ENCODE data around the gene ZNF394.
"Not testable (repeated sequence)": the region's sequence is repeated elsewhere in the genome, so short reads cannot be mapped to it uniquely, and the experiment has no call there.

Gene ZNF394

DNA sequence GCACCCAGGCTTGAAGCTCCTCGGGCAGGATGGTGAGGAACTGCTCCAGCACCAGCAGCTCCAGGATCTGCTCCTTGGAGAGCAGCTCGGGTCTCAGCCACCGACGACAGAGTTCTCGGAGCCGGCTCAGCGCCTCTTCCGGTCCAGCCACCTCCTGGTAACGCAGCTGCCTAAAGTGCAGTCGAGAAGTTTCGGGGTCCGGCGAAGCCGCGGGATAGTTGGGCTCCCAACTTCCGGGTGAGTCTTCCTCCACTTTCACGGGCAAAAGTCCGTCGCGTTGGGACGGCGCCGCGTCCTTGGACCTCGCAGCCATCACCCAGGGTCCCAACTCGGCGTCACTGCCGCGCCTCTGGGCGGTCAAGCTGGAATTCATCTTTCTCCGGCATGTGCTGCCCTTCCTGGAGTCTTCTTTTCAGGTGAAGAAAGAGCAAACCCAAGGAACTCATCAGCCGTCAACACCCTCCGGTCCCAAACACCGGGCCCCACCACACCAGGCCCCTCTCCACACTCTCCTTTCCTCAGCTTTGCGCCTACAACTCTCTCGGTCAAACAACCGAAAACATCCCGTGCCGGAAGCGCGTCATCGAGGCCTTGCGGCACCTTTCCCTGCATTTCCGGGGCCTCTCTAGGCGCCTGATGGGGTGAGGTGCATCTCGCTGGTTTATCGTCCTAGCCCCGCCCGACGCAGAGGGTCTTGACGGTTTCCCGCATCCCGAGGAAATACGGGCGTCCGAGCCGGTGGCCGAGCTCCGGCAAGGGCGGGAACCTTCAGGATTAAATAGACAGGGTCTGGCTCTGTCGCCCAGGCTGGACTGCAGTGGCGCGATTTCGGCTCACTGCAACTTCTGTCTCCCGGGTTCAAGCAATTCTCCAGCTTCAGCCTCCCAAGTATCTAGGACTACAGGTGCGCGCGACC lies at the start of gene ZNF394:
ZNF394 (minus strand) TSS at position 561 of the 916 bp plus-strand sequence; CDS start at position 373, 188 bp downstream.
- in situ Hi-C loops (cut with MboI; ENCODE audit: low sequenced_read_pairs), result no loop called here

DNA sequence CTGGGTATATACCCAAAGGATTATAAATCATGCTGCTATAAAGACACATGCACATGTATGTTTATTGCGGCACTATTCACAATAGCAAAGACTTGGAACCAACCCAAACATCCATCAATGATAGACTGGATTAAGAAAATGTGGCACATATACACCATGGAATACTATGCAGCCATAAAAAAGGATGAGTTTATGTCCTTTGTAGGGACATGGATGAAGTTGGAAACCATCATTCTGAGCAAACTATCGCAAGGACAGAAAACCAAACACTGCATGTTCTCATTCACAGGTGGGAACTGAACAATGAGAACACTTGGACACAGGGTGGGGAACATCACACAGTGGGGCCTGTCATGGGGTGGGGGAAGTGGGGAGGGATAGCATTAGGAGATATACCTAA lies 49.5 kb upstream of the ZNF394 start:
- in situ Hi-C loops (cut with MboI; ENCODE audit: low sequenced_read_pairs), result not testable (repeated sequence)

DNA sequence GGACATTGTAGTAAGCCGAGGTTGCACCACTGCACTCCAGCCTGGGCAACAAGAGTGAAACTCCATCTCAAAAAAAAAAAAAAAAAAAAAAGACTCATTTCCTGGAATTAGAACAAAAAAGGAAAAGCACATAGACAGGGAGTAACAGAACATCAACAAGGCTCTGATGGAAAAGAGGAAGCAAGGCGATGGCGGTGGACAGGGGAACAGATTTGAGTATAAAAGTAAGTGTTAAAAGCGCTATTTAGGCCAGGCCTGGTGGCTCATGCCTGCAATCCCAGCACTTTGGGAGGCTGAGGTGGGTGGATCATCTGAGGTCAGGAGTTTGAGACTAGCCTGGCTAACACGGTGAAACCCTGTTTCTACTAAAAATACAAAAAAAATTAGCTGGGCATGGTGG lies 45.2 kb upstream of the ZNF394 start:
- in situ Hi-C loops (cut with MboI; ENCODE audit: low sequenced_read_pairs), result not testable (repeated sequence)

DNA sequence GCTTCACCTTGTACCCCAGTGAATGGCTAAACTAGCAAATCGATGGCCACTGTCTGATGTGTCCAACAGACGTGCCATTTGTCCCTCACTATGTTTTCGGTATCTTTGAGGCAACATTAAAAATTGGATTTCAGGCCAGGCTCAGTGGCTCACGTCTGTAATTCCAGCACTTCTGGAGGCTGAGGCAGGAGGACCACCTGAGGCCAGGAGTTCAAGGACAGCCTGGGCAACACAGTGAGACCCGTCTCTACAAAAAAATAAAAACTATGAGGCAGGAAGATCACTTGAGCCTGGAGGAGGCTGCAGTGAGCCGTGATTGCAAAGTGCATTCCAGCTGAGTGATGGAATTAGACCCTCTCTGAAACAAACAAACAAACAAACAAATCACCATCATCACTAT lies 43.8 kb upstream of the ZNF394 start:
- in situ Hi-C loops (cut with MboI; ENCODE audit: low sequenced_read_pairs), result no loop called here

DNA sequence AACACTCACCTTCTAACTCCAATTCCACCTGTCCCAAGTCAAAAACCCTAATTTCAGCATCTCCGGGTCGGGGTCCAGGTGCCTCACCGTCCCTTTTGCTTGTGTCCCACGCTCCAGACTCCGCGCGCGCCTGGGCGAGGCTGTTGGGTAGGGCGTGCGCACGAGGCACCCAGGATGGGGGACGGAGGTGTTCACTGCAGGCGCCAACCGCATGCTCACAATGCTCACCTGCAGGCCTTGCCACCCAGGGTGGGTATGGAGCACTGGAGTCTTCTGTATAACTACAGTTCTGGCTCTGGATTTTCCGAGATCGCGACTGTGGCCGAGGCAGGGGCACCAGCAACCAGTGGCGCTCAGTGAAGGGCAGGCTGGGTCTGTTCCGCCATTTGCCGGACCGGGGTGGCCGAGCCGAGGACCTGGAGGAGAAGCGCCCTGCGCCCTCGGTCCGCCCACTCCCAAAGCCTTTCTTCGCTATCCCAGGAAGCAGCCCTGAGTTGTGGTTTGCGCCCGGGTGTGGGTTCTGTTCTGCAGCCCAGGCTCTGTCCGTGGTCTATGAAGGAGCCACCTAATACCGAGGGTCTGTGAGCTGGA lies 43.1 kb upstream of the ZNF394 start:
- in situ Hi-C loops (cut with MboI; ENCODE audit: low sequenced_read_pairs), result no loop called here

DNA sequence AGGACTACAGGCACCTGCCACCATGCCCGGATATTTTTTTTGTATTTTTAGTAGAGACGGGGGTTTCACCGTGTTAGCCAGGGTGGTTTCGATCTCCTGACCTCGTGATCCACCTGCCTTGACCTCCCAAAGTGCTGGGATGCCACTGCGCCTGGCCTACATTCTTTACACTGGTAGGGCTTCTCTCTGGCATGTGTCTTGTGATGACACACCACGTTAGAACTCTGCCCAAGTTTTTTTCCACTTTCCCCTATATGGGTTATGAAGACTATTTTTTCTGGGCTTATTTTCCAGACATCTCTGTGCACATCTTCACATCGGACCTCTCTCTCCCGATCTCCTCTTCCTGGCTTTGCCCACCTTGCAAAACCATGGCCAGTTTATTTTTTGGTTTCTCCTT lies 41.1 kb upstream of the ZNF394 start:
- in situ Hi-C loops (cut with MboI; ENCODE audit: low sequenced_read_pairs), result no loop called here

DNA sequence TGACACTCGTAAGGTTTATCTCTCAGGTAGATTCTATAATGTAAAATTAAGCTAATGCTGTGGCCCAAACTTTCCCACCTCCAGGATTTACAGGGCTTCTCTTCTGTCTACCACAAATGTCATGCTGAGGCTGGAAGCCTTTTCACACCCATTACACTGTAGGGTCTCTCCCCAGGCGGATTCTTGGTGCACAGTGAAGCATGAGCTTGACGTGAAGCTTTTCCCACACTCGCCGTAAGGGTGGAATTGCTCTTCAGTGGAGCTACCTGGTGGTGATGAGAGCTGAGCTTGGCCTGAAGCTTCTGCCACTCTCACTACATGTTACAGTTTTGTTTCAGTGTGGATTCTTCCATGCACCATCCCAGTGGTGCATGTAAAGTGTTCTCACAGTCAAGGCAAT lies 40.5 kb upstream of the ZNF394 start:
- in situ Hi-C loops (cut with MboI; ENCODE audit: low sequenced_read_pairs), result no loop called here

DNA sequence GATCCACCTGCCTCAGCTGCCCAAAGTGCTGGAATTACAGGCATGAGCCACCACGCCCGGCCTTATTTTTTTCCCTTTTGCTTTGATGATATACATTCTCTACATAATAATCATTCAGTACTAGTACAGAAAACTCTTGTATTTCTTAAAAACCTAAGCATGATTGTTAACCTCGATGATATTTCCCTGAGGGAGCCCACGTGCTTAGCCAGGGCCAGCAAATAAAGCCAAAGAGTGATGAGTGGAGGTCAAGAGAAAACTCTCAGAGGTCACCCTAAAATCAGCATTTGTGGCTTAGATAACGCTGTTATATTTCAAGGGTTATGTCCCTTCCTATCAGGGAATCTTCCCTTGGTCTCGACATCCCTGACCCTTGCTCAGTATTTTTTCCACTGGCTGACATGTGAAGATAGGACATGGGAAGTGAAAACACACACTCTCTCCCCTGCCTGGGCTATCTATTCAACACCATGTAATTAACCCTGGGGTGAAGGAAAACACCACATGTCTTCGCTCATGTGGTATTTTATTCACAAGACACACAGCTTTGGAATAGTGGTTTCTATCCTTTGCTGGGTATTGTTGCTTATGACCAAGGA lies 39.2 kb upstream of the ZNF394 start:
- in situ Hi-C loops (cut with MboI; ENCODE audit: low sequenced_read_pairs), result no loop called here

DNA sequence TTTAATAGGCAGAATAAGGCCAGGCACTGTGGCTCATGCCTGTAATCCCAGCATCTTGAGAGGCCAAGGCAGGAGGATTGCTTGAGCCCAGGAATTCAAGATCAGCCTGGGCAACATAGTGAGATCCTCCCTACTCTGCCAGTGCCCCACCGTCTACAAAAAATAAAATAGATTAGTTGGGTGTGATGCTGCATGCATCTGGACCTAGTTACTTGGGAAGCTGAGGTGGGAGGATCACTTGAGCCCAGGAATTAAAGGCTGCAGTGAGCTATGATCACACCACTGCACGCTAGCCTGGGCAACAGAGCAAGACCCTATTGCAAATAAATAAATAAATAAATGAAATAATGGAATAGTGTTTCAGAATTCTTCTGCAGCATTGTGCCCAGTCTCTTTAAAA lies 35.6 kb upstream of the ZNF394 start:
- in situ Hi-C loops (cut with MboI; ENCODE audit: low sequenced_read_pairs), result no loop called here

DNA sequence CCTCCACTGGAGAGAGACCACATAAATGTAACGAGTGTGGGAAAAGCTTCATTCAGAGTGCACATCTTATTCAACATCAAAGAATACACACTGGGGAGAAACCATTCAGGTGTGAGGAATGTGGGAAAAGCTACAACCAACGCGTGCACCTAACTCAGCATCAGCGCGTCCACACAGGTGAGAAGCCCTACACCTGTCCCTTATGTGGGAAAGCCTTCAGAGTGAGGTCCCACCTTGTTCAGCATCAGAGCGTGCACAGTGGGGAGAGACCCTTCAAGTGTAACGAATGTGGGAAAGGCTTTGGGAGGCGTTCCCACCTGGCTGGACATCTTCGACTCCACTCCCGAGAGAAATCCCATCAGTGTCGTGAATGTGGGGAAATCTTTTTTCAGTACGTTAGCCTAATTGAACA lies 31.3 kb upstream of the ZNF394 start:
- in situ Hi-C loops (cut with MboI; ENCODE audit: low sequenced_read_pairs), result no loop called here

DNA sequence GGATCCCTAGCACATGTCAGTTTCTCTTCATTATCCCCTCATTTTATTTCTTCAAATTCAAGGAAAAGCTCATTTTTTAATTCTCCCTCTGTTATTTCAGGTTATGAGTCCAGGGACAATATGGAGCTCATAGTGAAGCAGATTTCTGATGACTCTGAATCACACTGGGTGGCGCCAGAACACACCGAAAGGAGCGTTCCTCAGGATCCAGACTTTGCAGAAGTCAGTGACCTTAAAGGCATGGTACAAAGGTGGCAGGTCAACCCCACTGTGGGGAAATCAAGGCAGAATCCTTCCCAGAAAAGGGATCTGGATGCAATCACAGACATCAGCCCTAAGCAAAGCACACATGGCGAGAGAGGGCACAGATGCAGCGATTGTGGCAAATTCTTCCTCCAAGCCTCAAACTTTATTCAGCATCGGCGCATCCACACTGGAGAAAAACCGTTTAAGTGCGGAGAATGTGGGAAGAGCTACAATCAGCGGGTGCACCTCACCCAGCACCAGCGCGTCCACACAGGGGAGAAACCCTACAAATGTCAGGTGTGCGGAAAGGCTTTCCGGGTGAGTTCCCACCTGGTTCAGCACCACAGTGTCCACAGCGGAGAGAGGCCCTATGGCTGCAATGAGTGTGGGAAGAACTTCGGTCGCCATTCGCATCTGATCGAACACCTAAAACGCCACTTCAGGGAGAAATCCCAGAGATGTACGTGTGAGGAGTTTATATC lies 25.8 kb upstream of the ZNF394 start:
- in situ Hi-C loops (cut with MboI; ENCODE audit: low sequenced_read_pairs), result no loop called here

DNA sequence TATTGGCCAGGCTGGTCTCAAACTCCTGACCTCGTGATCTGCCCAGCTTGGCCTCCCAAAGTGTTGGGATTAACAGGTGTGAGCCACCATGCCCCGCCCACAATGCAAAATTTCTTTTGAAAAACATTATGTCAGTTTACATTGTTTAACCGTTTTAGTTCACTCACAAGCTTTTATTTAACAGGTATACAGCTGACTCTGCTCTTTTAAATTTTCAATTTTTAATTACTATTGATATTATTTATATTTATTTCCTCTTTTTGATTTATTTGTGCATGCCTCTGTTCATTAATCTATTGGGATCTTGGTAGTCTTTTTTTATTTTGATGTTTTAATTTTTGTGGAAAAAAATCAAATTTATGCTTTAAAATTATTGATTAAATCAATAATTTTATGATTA lies 21.3 kb upstream of the ZNF394 start:
- in situ Hi-C loops (cut with MboI; ENCODE audit: low sequenced_read_pairs), result no loop called here

DNA sequence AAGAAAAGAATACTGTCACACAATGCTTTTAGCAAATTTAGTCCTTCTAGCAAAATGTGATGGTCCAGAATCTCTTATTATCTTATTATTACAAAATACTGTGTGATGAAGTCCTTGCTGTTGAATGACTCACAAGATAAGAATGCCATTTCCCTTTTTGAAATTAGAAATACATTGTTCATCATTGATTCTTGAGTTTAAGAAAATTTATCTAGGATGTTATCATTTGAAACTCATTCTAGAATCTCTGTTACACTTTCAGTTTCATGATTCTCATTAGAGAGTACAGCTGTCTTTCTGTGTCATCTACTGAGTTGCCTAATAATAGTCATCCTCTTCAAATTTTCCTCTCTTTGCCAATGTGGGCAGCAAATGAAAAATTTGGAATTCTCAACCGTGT lies 14.0 kb upstream of the ZNF394 start:
- in situ Hi-C loops (cut with MboI; ENCODE audit: low sequenced_read_pairs), result no loop called here

DNA sequence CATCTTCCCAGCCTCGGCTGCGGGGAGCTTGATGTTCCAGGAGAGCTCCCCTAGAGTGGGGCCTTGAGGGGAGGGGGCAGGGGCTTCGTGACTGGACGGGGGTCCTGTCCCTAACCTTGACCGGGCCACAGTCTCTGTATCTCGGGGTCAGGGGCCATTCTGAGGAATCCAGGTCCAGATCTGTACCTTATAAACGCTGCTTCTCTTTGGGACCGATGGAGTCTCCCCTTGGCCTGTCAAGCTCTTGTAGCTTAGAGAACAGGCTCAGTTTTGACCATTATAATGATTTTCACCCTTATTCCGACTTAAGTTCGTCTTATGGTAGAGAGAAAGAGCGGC lies 5.2 kb upstream of the ZNF394 start:
- in situ Hi-C loops (cut with MboI; ENCODE audit: low sequenced_read_pairs), result no loop called here

DNA sequence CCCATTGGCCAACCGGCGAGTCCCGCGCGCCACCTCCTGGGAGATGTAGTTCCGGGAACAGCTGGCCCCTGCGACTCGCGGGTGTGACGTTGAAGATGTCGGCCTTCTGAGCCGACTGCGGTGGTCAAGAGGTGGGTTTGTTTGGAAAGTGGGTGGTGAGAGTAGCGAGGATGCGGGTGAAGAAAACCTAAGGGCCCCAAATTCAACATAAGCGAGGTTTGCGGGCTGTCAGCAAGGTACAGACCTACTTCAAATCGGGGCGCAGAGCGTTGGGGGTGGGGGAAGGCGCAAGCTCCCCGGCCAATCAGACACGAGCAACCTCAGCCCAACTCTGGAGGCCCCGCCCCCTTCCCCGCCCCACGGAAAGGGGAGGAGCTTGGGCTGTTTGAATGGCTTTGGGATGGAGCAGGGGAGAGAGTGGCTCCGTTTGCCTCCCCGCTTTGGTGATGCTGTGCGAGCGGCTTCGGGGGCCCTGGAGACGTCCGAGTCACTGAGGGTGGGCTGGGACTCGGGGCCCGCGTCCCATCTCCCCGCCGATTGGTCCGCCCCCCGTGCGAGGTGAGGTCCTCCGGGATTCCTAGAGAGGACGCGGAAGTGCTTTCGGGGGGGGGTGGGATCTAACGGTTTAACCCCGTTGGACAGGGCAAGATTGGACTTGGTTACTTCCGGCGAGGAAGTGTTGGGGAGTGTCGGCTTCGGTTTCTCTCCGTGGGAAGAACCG lies 4.7 kb upstream of the ZNF394 start, which contains the start of gene ZKSCAN5:
ZKSCAN5 (plus strand) TSS at position 60 of the 721 bp plus-strand sequence. CDS start 1,383 bp downstream, outside the sequence.
- in situ Hi-C loops (cut with MboI; ENCODE audit: low sequenced_read_pairs), result no loop called here

DNA sequence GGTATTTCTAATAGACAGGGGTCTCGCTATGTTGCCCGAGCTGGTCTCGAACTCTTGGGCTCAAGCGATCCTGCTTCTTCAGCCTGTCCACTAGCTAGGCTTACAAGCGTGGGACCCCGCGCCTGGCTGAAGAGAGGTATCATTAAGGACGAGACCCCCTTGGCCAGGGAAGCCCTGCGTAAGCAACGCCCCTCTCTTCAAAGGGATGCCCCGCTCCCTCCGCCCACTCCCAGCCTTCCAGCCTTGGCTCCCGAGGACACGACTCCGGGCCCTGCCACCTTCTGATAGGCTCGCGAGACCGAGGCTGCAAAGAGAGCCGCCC lies 4.2 kb upstream of the ZNF394 start:
- in situ Hi-C loops (cut with MboI; ENCODE audit: low sequenced_read_pairs), result no loop called here

DNA sequence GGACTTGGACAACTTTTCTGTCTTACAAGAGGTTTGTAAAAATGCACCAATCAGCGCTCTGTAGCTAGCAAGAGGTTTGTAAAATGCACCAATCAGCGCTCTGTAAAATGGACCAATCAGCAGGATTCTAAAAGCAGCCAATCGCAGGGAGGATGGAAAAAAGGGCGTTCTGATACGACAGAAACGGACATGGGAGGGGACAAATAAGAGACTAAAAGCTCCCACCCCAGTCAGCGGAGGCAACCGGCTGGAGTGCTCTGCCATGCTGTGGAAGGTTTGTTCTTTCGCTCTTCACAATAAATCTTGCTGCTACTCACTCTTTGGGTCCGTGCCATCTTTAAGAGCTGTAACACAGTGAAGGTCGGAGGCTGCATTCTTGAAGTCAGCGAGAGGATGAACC lies 1.2 kb upstream of the ZNF394 start:
- in situ Hi-C loops (cut with MboI; ENCODE audit: low sequenced_read_pairs), result not testable (repeated sequence)

DNA sequence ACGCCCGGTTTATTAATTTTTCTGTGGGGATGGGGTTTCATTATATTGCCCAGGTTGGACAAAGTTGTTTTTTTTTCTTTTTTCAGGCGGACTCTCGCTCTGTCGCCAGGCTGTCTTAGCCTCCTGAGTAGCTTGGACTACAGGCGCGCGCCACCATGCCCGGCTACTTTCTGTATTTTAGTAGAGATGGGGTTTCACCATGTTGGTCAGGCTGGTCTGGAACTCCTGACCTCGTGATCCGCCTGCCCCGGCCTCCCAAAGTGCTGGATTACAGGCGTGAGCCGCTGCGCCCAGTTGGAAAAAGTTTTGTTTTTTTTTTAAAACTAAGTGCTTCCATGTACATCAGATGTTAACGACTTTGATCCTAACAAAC lies 542 bp upstream of the ZNF394 start:
- in situ Hi-C loops (cut with MboI; ENCODE audit: low sequenced_read_pairs), result no loop called here

DNA sequence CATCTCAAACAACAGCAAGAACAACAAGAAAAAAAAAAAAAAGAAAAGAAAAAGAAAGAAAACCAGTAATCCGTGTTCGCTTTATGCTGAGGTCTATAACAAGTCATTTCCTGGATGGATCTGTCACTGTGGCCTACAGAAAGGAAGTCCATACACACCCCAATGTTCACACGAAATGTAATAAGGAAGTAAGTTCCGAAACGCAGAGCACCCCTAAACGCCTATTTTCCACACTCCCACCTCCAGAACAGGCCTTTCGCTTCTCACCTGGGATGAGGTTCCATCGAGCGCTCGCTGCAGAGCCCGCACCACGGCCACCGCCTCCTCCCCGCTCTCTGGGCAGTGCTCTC lies 735 bp downstream of the ZNF394 start:
- in situ Hi-C loops (cut with MboI; ENCODE audit: low sequenced_read_pairs), result no loop called here

DNA sequence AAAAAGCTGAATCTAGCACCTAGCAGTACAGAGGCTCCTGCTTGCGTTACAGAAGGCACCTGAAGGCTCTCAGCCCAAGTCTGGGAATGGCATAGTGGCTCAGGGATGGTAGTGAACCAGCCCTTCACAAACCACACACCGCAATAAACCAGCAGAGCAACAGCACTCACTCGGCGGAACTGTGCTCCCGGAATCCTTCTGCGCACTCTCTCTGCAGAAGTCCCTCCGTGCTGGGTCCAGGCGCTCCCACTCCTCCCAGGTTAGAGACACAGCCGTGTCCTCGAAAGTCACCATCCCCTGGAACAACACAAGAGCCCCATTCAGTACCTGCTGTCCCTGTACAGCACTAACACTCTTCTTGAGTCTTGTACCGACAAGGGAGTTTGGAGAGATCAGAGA lies 1.5 kb downstream of the ZNF394 start:
- in situ Hi-C loops (cut with MboI; ENCODE audit: low sequenced_read_pairs), result no loop called here

Measured in hTERT RPE-1 (cell line).